BE2C (cell line): ENCODE data around the gene DAAM1.

Source experiments
- DNase-seq: peaks from one replicate; pipeline ENCODE4 v3.0.0-alpha.2; 2020
- H3K27me3 ChIP-seq: fragments of 250-450 bp; sonication (Bioruptor Pico); 2 replicates; pipeline ENCODE4 v1.5.1; 2020; ENCODE audit warnings: mild to moderate bottlenecking
- H3K36me3 ChIP-seq: fragments of 250-450 bp; sonication (Bioruptor Pico); 2 replicates; pipeline ENCODE4 v1.5.1; 2020; ENCODE audit warnings: mild to moderate bottlenecking
- H3K4me1 ChIP-seq: fragments of 250-450 bp; sonication (Bioruptor Pico); 2 replicates; pipeline ENCODE4 v1.5.1; 2020
- H3K4me3 ChIP-seq: 2 replicates; pipeline ENCODE4 v1.5.1; 2011; ENCODE audit warnings: low read depth, low read length
- H3K9me3 ChIP-seq: fragments of 250-450 bp; sonication (Bioruptor Pico); 2 replicates; pipeline ENCODE4 v1.5.1; 2020
- CTCF ChIP-seq: IDR thresholded peaks from 2 replicates; pipeline ENCODE4 v1.5.1; 2012; ENCODE audit warnings: mild to moderate bottlenecking, low read depth, low read length

Gene DAAM1

DNA sequence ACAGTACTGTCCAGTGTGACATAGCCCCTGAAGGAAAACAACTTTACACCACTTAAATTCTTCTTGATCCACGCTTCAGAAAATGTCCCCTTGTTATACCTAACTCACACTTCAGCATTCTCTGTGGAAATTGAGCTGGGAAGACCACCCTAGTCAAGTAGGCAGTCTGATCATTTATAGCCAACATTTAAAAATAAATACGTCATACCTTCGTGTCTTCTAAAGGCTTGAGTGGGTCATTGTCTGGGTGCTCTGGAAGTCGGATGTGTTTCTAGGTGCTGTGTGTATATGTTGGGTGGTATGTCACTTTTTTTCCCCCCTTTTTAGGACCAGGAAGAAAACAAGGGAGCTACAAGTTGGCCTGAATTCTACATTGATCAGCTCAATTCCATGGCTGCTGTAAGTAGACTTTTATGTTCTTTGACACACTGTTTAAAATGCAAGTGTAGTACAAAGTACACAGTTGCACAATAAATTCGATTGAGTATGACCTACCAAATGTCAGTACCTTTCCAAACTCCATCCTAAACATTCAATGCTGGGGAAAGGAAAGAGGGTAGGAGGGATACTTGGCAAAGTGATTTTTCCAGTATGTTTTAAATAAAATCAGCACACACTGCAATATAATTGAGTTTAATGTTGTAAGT, 126.6 kb downstream of the DAAM1 start:
- H3K9me3 ChIP-seq, result no peaks in the 10 kb centered on the region
- no peaks in the 10 kb centered on the region for H3K4me1 ChIP-seq
- DNase-seq, result no peak
- no peaks in the 10 kb centered on the region for H3K27me3 ChIP-seq
- TF ChIP-seq CTCF, result no peak
- H3K36me3 ChIP-seq, result no peaks in the 10 kb centered on the region
- H3K4me3 ChIP-seq, result no peak overlapping the region

DNA sequence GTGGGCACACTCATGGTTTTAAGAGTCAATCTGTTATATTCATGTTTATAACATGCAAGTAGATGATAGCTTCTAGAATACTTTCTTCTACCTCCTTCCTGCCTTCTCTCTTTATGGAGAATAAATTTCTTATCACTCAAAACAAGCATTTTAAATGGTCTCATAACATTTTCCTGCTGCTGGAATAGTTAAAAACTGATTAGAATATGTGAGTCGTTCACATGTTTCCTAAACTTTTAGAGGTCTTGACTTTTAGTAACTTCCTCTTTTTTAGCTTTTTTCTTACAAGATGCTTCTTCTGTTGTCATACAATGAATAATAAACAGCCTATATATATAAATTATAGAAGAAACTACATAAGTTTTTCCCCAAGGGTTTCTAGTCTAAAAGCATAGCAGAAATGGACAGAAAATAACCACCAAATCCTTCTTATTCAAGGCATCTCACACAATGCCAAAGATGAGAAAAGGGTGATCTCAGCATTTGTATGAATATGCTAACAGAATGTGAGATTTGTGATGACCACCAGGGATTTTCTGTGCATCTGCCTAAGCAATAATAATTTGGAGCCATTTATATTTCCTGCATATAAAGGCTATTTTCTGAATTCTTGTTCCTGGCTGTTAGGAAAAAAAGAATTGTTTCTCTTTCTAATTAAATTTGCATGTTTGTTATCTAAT, 127.8 kb downstream of the DAAM1 start:
- Histone ChIP-seq H3K4me3 (no peak overlapping the region), H3K36me3 (no peaks in the 10 kb centered on the region), H3K4me1 (no peaks in the 10 kb centered on the region), H3K27me3 (no peaks in the 10 kb centered on the region), H3K9me3 (no peaks in the 10 kb centered on the region)
- DNase-seq, result no peak
- TF ChIP-seq CTCF, result no peak

- Histone ChIP-seq H3K4me3 (no peak overlapping the region), H3K36me3 (no peaks in the 10 kb centered on the region), H3K9me3 (no peaks in the 10 kb centered on the region), H3K4me1 (no peaks in the 10 kb centered on the region), H3K27me3 (no peaks in the 10 kb centered on the region)
- TF ChIP-seq CTCF, result no peak
- no peak for DNase-seq
Observed at GRCh38 chr14:59317346-59317745, 128.9 kb downstream of the DAAM1 start.

DNA sequence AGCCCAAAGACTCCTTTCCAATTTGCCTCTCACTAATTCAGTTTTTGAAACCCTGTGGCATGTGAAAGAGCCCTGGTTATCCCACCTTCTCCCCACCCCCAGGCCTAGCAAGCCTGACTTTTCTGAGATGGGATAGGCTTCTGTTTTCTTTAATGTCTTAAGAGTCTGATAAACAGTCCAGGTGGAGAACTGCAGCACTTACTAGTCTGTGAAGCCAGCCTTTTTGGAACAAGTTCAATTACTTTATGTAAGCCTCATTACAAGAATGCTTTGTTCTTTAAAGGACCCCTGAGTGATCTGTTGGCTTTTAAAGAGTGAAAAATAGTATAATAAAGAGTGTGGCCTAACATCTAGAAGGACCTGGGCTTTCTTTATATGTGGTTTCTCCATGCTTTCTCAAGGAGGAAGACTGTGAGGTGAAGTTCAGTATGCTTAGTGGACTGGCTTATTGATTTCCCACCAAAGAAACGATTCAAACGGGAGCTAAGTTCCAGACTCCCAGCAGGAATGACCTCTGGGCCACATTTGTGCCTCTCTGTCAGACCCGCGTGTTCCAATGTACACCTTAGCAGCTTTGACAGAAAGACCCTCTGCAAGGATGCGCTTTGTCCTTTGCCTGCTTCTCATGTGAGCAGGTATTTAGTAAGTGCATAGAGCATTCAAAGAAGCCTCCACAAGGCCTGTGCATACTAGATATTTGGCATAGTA, 129.5 kb downstream of the DAAM1 start:
- no peaks in the 10 kb centered on the region for H3K27me3 ChIP-seq
- no peak overlapping the region for H3K4me3 ChIP-seq
- DNase-seq, result no peak
- TF ChIP-seq CTCF, result no peak
- no peaks in the 10 kb centered on the region for H3K9me3 ChIP-seq
- no peaks in the 10 kb centered on the region for H3K36me3 ChIP-seq
- H3K4me1 ChIP-seq, result no peaks in the 10 kb centered on the region

DNA sequence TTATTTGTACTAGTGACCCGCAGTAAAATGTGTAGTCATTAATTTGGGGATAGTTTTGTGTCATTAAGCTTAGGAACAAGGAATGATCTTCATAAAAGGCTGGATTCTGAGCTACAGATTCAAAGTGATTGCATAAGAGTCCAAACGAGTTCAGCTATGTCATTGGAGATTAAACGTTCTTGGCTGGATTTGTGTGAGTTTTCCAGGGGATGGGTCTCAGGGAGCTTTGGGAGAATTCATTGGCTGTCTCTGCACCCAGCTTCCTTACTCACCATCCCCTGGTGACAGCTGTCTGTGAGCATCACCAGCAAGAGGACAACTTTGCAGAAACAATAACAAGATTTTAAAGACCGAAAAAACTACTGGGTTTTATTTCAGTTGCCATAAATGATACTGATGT, 130.4 kb downstream of the DAAM1 start:
- no peak for DNase-seq
- Histone ChIP-seq H3K9me3 (no peaks in the 10 kb centered on the region), H3K4me1 (no peaks in the 10 kb centered on the region), H3K27me3 (no peaks in the 10 kb centered on the region), H3K4me3 (no peak overlapping the region), H3K36me3 (no peaks in the 10 kb centered on the region)
- no peak for TF ChIP-seq CTCF

DNA sequence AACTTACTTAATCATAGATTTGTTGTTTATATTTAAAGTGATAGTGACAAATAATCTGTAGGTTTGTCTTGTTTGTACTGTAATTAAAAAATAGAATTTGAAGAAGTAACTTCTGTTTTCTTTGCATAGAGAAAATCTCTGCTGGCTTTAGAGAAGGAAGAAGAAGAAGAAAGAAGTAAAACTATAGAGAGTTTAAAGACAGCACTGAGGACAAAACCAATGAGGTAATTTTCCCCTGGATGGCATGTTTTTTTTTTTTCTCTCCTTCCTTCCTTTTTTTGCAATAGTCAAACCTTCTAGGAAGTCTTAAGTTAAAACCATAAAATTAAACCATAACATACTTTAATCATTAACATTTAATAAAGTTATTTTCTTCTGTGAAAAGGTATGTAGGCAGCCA, 131.9 kb downstream of the DAAM1 start:
- TF ChIP-seq CTCF, result no peak
- DNase-seq, result no peak
- H3K27me3 ChIP-seq, result no peaks in the 10 kb centered on the region
- no peaks in the 10 kb centered on the region for H3K36me3 ChIP-seq
- H3K4me3 ChIP-seq, result no peak overlapping the region
- H3K4me1 ChIP-seq, result no peaks in the 10 kb centered on the region
- H3K9me3 ChIP-seq, result no peaks in the 10 kb centered on the region
